IMR-90 (cell line): ENCODE measurements around the gene TENT4B. TPM values are rescaled to one million over a fixed set of nuclear protein-coding genes. Genes with fewer than 3 reads are reported as not detected.

Experiments
- ATAC-seq: fragments of 200-7000 bp; cut with Tn5 transposase; 2 replicates; pipeline ENCODE4 v1.9.1; 2020; ENCODE audit warnings: low read depth, mild to moderate bottlenecking, moderate library complexity
- BruUV-seq: library from RNA; stranded (reverse); fragments of 400-500 nt; replicated peaks from 2 replicates; lab custom pipeline; 2021; lab: Mats Ljungman, UMichigan
- CTCF ChIA-PET: fragments of 300-600 bp; formaldehyde crosslinking; extraction: SDS; loops from one replicate; lab custom pipeline; 2021; ENCODE audit warnings: antibody characterized with exemption; lab: Yijun Ruan, JAX
- POLR2A ChIA-PET: fragments of 300-600 bp; sonication (Branson Sonifier 250); formaldehyde crosslinking; loops from one replicate; lab custom pipeline; 2022; ENCODE audit warnings: antibody characterized with exemption; ENCODE audit not compliant: unreplicated experiment; lab: Charles Lee
- DNase-seq: peaks from one replicate; pipeline ENCODE4 v3.0.0; 2013
- H2AFZ ChIP-seq: replicated peaks from 2 replicates; pipeline ENCODE3; 2013; ENCODE audit warnings: low read length, mild to moderate bottlenecking; ENCODE audit not compliant: poor library complexity
- H2AK5ac ChIP-seq: 2 replicates; pipeline ENCODE4 v1.6.1; 2013; ENCODE audit warnings: low read depth, low read length, inconsistent platforms
- H2AK9ac ChIP-seq: replicated peaks from 2 replicates; pipeline ENCODE3; 2013; ENCODE audit warnings: mild to moderate bottlenecking, low read depth, low read length, moderate library complexity; ENCODE audit not compliant: poor library complexity
- H2BK120ac ChIP-seq: 2 replicates; pipeline ENCODE4 v1.6.1; 2013; ENCODE audit warnings: low read depth, low read length, inconsistent platforms
- H2BK15ac ChIP-seq: 3 replicates; pipeline ENCODE4 v1.6.1; 2013; ENCODE audit warnings: low read depth, low read length, inconsistent platforms
- H2BK20ac ChIP-seq: 2 replicates; pipeline ENCODE4 v1.6.1; 2013; ENCODE audit warnings: low read depth, mild to moderate bottlenecking, inconsistent platforms, low read length, moderate library complexity
- H2BK5ac ChIP-seq: 2 replicates; pipeline ENCODE4 v1.6.1; 2013; ENCODE audit warnings: mild to moderate bottlenecking, low read depth, low read length, inconsistent platforms; ENCODE audit not compliant: poor library complexity, severe bottlenecking
- H3K14ac ChIP-seq: replicated peaks from 2 replicates; pipeline ENCODE4 v1.6.1; 2013; ENCODE audit warnings: low read depth, low read length, inconsistent platforms
- H3K18ac ChIP-seq: 2 replicates; pipeline ENCODE4 v1.6.1; 2013; ENCODE audit warnings: low read depth, low read length, control low read depth
- H3K23ac ChIP-seq: 2 replicates; pipeline ENCODE4 v1.6.1; 2013; ENCODE audit warnings: low read depth, low read length, inconsistent platforms
- H3K27ac ChIP-seq: 2 replicates; pipeline ENCODE4 v1.5.1; 2013; ENCODE audit warnings: mild to moderate bottlenecking, control low read depth, low read length; ENCODE audit not compliant: insufficient read depth
- H3K27me3 ChIP-seq: 2 replicates; pipeline ENCODE4 v1.6.1; 2013; ENCODE audit warnings: low read length; ENCODE audit not compliant: control insufficient read depth, insufficient read depth
- H3K36me3 ChIP-seq: 2 replicates; pipeline ENCODE4 v1.6.1; 2013; ENCODE audit warnings: low read length, mixed read lengths; ENCODE audit not compliant: control insufficient read depth, insufficient read depth
- H3K4ac ChIP-seq: 2 replicates; pipeline ENCODE4 v1.6.1; 2013; ENCODE audit warnings: low read depth, low read length, inconsistent platforms
- H3K4me1 ChIP-seq: 2 replicates; pipeline ENCODE4 v1.6.1; 2013; ENCODE audit warnings: low read length, mixed read lengths; ENCODE audit not compliant: control insufficient read depth, insufficient read depth
- H3K4me2 ChIP-seq: 2 replicates; pipeline ENCODE4 v1.6.1; 2013; ENCODE audit warnings: low read depth, mild to moderate bottlenecking, control low read depth, low read length, moderate library complexity
- H3K4me3 ChIP-seq: 2 replicates; pipeline ENCODE4 v1.5.1; 2013; ENCODE audit warnings: low read depth, mild to moderate bottlenecking, control low read depth, low read length, moderate library complexity; ENCODE audit not compliant: insufficient read depth
- H3K56ac ChIP-seq: 2 replicates; pipeline ENCODE4 v1.6.1; 2013; ENCODE audit warnings: low read length, inconsistent platforms; ENCODE audit not compliant: insufficient read depth; ENCODE audit errors: extremely low read depth
- H3K79me1 ChIP-seq, 2 experiments: 2 replicates each; pipeline ENCODE4 v1.6.1; 2013; ENCODE audit warnings: low read length in 2 of 2, inconsistent platforms in 1 of 2, low read depth in 1 of 2
- H3K9ac ChIP-seq: 2 replicates; pipeline ENCODE4 v1.6.1; 2013; ENCODE audit warnings: low read depth, low read length, control low read depth
- H3K9me1 ChIP-seq: 2 replicates; pipeline ENCODE4 v1.6.1; 2013; ENCODE audit warnings: low read length, inconsistent platforms; ENCODE audit not compliant: insufficient read depth
- H3K9me3 ChIP-seq: 2 replicates; pipeline ENCODE4 v1.6.1; 2013; ENCODE audit warnings: low read length; ENCODE audit not compliant: control insufficient read depth, insufficient read depth
- H4K20me1 ChIP-seq: 2 replicates; pipeline ENCODE4 v1.6.1; 2013; ENCODE audit warnings: low read length, inconsistent platforms; ENCODE audit not compliant: insufficient read depth
- H4K5ac ChIP-seq: 2 replicates; pipeline ENCODE4 v1.6.1; 2013; ENCODE audit warnings: mild to moderate bottlenecking, low read depth, low read length, control low read depth
- H4K8ac ChIP-seq, 2 experiments: 2 replicates each; pipeline ENCODE4 v1.6.1; 2013; ENCODE audit warnings: low read depth in 2 of 2, low read length in 2 of 2, control low read depth in 1 of 2, inconsistent platforms in 1 of 2
- H4K91ac ChIP-seq: 2 replicates; pipeline ENCODE4 v1.6.1; 2013; ENCODE audit warnings: low read depth, low read length, inconsistent platforms; ENCODE audit not compliant: insufficient read depth
- CHD1 ChIP-seq: IDR thresholded peaks from 2 replicates; pipeline ENCODE4 v1.6.1; 2012; ENCODE audit warnings: low read depth, low read length, improper control_type of control experiment
- ELK1 ChIP-seq: fragments of 150-350 bp; IDR thresholded peaks from 2 replicates; pipeline ENCODE4 v1.6.1; 2016; ENCODE audit warnings: low read depth, mild to moderate bottlenecking, low read length, moderate library complexity, borderline replicate concordance
- FOS ChIP-seq: fragments of 150-350 bp; IDR thresholded peaks from 2 replicates; pipeline ENCODE4 v1.6.1; 2016; ENCODE audit warnings: low read depth, low read length
- RAD21 ChIP-seq: IDR thresholded peaks from 2 replicates; pipeline ENCODE4 v1.6.1; 2012; ENCODE audit warnings: low read length, improper control_type of control experiment
- USF2 ChIP-seq: fragments of 150-350 bp; IDR thresholded peaks from 2 replicates; pipeline ENCODE4 v1.6.1; 2017; ENCODE audit warnings: mild to moderate bottlenecking, antibody characterized with exemption, low read length, low read depth
- WGBS, 2 experiments: methylation state at CpG; one replicate each; pipeline versions ENCODE4 v1.1.5 to v1.1.7; 2013; ENCODE audit warnings: missing lambda C conversion rate in 2 of 2; ENCODE audit not compliant: insufficient read length in 1 of 2; ENCODE audit errors: extremely low coverage in 2 of 2; 5-methylcytosine and 5-hydroxymethylcytosine counted together
- dilution Hi-C: fragments of 300-500 bp; cut with HindIII; formaldehyde crosslinking; loops from one replicate; pipeline ENCODE4 v1.14.3; 2018; ENCODE audit warnings: low sequenced_read_pairs; ENCODE audit not compliant: unreplicated experiment
- in situ Hi-C: fragments of 300-500 bp; cut with MboI; formaldehyde crosslinking; loops from 3 replicates; pipeline ENCODE4 v1.14.3; 2019; ENCODE audit warnings: low sequenced_read_pairs, inconsistent platforms, mixed read lengths
- intact Hi-C: fragments of 100-400 bp; cut with micrococcal nuclease; formaldehyde crosslinking; loops from 2 replicates; pipeline ENCODE4 v1.10.0; 2022
- polyA plus RNA-seq, 3 experiments: library from polyadenylated mRNA; depleted of rRNA; stranded (reverse); fragments of >200 nt; gene quantifications; 2 replicates each; pipeline ENCODE4 v1.2.3, GENCODE V29; 2012; ENCODE audit warnings: low replicate concordance in 1 of 3
- total RNA-seq: library from RNA; depleted of rRNA; stranded (reverse); fragments of >200 nt; gene quantifications from 2 replicates; pipeline ENCODE4 v1.2.3, GENCODE V29; 2012

TENT4B gene
- total and polyA plus RNA-seq, 2 of the 4 experiments (the other 2 are of a cell fraction), result 4.1 to 7.0 TPM

GRCh38 chr16:50151322-50151721 is 1.8 kb upstream of the TENT4B start:
- Histone ChIP-seq H3K4ac (no peak overlapping the region), H2AFZ (peak overlapping the region; percentile 67), H3K27ac (no peak overlapping the region), H3K79me1 (peaks cover 0 to 21% of the 10 kb centered on the region in 2 experiments; a peak in 3 of 4 replicates), H3K9ac (no peak overlapping the region), H3K56ac (no peak overlapping the region), H2BK120ac (no peak overlapping the region), H3K27me3 (no peaks in the 10 kb centered on the region), H4K91ac (no peak overlapping the region; the same call in 1 of the 2 replicates), H3K4me1 (peaks cover 7% of the 10 kb centered on the region), H3K23ac (no peak overlapping the region), H2AK9ac (no peak overlapping the region), H2BK5ac (no peak overlapping the region), H4K8ac (peak overlapping the region in 1 of 2 experiments; percentile 66; a peak in 1 of 4 replicates), H3K36me3 (no peaks in the 10 kb centered on the region), H3K9me3 (no peaks in the 10 kb centered on the region), H3K4me3 (no peak overlapping the region), H2AK5ac (no peak overlapping the region), H4K20me1 (peaks cover 22% of the 10 kb centered on the region), H4K5ac (no peak overlapping the region), H2BK20ac (no peak overlapping the region), H2BK15ac (no peak overlapping the region), H3K4me2 (no peak overlapping the region), H3K9me1 (0 out of 2 replicates have a peak, but pooled peaks cover 3% of the 10 kb centered on the region), H3K14ac (no peak overlapping the region), H3K18ac (no peak overlapping the region)
- 100% methylated on average over 2 of the region's 5 CpGs; no CpG with 5 or more reads in 1 of the 2 experiments for WGBS, 2 experiments
- TF ChIP-seq FOS (no peak), RAD21 (no peak), CHD1 (no peak), ELK1 (no peak), USF2 (no peak)
- no peak for DNase-seq
- BruUV-seq, result no TSS peak
- POLR2A ChIA-PET, result no interaction called here
- CTCF ChIA-PET, result no interaction called here
- dilution Hi-C loops (no loop called here), in situ Hi-C loops (no loop called here), intact Hi-C loops (loop anchor here (10.0 kb wide), 1 partner anchor 593 kb away; the partner anchor contains the start of gene CYLD)
- no peak for ATAC-seq
